GM21529 (cell line): ENCODE data around the gene KCNJ10.
"Not testable (repeated sequence)": the region's sequence is repeated elsewhere in the genome, so short reads cannot be mapped to it uniquely, and the experiment has no call there.

Source experiments
- ATAC-seq: cut with Tn5 transposase; IDR thresholded peaks from one replicate; pipeline ENCODE4 v1.9.1; 2021; ENCODE audit not compliant: unreplicated experiment

KCNJ10 gene

GRCh38 chr1:160062230-160062532, 7.8 kb downstream of the KCNJ10 start:
- no peak for ATAC-seq

- no peak for ATAC-seq
These were observed 8.4 kb downstream of the KCNJ10 start for GRCh38 chr1:160061369-160062229.

- no peak for ATAC-seq
These were observed 11.9 kb downstream of the KCNJ10 start for GRCh38 chr1:160058087-160058486.

DNA sequence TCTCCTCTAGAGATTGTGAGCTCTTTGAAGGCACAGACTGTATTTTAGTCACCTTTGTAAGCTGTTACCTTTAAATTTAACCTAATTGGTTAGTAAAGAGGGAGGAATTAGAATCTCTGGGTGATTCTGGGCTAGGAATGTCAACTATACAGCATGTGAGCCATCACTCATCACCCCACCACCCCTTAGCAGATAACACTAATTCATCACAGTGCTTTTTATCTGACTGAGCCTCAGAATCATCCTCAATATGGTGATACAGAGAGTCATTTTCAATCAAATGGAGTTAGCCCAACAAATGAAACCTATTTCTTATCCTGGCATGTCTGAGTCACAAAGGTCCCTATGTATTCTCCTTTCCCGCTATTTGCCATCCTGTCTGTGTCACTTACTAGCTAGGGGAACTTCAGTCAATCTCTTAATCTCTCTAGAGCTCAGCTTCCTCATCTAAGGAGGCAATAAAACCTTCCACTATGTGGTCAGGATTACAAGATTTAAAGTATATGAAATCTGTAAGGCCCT, 13.3 kb downstream of the KCNJ10 start:
- no peak for ATAC-seq

DNA sequence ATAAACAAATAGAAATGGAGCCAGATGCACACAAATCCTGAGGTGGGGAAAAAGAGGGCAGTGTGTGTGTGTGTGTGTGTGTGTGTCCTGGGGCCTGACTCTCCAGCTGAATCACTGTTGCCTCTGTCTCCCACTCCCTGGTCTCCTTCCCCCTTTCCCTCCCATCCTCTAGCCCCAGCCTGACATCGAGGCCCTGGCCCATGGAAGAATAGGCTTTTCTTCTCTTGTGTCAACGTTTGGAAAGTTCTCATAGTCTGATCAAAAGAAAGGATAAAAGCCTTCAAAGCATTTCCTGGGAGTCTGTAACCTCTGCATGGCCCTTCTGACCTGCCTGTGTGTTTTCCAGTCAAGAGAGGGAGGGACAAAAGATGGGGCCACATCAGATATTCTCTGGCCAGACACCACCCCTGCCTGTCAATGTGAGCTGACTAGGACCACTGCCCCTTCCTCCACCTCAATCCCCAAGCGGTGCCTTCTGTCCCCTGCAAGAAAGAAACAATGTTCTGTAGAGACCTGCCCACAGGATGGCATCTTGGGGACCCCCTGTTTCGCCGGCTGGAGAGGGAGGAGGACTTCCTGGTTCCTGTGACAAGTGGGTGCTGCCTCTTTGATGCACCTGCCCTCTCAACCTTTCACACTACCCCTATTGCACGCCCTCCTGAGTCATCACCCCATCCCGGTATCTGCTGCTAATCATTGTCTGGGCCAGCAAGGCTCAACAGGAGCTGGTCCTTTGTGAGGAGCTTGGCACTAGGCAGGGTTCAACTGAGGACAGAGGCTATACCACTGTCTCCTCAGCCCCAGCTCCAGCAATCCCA, 16.2 kb downstream of the KCNJ10 start:
- ATAC-seq, result no peak

DNA sequence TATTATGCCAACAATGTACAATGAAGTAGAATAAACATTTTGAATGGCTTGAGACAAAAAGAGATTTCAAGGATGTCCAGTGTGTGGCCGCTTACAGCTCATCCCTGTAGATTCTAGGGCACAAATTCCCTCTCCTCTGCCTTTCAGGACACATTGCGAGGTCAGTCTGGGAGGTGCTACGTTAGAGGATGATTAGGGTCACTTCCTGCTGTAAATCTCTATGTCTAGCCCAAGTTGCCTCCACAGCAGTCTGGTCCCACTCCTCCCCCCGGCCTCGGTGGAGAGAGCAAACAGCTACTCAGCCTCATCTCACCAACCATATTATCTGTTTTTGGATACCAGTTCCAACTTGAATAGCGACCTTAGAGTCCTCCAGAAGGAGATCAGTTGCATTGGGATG, 17.0 kb downstream of the KCNJ10 start:
- no peak for ATAC-seq

DNA sequence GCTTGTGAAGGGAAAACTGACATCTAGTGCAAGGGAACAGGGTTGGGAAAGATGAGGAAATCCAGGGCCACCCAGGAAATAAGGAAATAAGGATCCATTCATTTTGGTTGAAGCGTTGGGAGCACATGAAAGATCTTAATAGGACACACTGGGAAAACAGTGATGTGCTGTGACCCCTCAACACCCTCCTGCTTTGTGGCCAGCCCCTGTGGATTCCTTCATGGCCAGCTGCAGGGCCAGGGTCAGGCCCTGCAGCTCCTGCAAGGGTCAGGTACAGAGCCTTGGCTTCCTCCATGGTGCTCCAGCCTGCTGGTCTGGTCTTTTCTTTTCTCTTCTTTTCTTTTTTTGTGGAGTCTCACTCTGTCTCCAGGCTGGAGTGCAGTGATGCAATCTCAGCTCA, 19.3 kb downstream of the KCNJ10 start:
- no peak for ATAC-seq

GRCh38 chr1:160050182-160050581, 19.8 kb downstream of the KCNJ10 start:
- not testable (repeated sequence) for ATAC-seq

DNA sequence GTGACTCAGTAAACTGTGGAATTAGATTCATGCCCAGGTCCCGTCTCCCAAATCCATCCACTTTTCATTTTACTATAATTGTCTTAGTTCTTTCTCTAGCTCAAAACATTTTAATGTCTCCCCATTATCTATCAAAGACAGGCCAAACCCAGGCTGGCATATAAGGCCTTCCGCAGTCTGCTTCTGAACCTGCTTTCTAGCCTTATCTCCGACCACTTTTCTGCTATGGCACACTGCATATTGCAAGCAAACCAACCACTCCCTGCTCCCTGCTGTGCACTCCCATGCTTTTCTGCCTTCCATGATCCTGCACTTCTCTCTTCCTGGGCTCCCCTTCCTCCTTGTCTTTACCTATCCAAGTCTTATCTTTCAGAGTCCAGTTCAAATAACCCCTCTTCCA, 20.9 kb downstream of the KCNJ10 start:
- no peak for ATAC-seq

- no peak for ATAC-seq
These were observed 21.6 kb downstream of the KCNJ10 start for GRCh38 chr1:160048335-160048734.

- ATAC-seq, result peak; percentile 54
These were observed 22.6 kb downstream of the KCNJ10 start for GRCh38 chr1:160047111-160047991.

DNA sequence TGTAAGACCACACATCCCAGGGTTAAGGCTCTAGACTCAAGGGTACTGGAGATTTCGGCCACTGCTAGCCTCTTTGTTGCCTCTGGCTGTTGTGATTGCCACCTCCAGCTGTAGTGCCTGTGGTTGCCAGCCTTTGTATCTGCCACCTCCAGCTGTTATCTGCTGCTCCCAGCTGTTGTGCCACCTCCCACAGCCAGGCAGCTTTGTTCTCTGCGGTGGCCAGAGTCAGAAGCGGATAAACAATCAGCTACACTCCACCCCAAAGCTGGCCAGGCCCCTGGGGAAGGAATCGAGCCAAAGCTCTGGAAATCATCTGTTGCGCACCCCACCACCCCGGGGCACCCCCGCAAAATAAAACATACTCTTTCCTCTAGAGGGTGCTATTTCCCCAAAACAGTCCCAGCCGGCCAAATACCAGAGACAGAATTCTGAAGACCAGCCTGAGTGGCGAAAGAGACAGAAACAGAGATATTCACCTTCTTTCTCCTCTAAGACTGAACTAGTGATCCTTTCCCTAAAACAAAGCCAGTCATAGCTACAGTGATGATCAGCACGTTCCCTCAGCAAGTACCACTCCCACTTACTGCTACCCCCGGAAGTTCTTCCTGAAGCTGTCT, 23.4 kb downstream of the KCNJ10 start:
- peak; percentile 74 for ATAC-seq

- no peak for ATAC-seq
These were observed 24.3 kb downstream of the KCNJ10 start for GRCh38 chr1:160045653-160046052.

GRCh38 chr1:160043543-160043942, 26.4 kb downstream of the KCNJ10 start:
- no peak for ATAC-seq

DNA sequence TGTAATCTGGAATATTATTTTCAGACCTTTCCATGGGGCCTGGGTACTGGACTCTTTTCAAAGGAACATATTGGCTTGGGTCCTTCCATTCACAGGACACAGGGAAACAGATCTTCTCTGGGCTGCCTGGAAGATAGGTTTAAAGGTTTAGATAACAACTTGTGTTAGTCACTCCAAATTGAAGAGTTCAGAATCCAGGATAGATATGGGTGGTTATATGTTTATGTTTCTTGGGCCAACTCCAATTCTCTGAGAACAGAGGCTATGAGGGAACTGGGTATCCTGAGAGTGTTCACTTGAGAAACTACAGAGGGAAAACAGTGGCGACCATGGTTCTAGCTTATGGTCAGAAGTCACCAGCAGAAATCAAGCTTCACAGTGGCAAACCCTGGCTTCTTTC, 29.5 kb downstream of the KCNJ10 start:
- ATAC-seq, result no peak

DNA sequence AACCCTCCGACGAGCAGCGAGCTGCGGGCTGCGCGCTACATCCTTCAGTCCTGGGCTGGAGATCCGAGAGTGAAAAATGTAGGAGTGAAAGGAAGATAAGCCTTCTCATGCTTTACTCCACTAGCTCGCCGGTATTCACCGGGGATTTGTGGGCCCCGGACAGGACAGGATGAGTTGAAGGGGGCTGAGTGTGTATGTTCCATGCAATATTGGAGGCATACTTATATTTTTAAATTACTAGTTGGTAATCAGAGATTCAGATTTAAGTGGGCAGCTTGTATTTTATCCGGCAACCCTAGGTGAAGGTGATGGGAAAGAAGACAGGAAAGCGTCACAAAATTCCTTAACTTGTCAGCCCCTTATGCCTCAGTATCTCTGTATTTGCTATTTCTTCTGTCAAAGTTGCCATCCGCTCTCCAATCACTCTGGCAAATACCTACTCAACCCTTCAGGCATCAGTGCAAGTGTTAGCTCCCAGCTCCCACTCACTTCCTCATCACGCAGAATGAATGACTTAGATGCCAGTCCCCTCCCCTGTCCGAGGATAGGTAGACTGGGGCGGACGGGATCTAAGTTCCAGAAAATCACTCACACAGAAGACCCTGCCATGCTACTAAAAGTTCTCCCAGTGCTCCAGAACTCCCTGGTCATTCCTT, 37.7 kb downstream of the KCNJ10 start:
- no peak for ATAC-seq

GRCh38 chr1:160031365-160032164, 38.4 kb downstream of the KCNJ10 start, which contains the start of gene PIGM:
TSS of gene PIGM (minus strand) at chr1:160031990. CDS start at chr1:160031739, 251 bp downstream.
- peak; percentile 93 for ATAC-seq

- ATAC-seq, result peak; percentile 22
These were observed 39.1 kb downstream of the KCNJ10 start for GRCh38 chr1:160030657-160031364.

DNA sequence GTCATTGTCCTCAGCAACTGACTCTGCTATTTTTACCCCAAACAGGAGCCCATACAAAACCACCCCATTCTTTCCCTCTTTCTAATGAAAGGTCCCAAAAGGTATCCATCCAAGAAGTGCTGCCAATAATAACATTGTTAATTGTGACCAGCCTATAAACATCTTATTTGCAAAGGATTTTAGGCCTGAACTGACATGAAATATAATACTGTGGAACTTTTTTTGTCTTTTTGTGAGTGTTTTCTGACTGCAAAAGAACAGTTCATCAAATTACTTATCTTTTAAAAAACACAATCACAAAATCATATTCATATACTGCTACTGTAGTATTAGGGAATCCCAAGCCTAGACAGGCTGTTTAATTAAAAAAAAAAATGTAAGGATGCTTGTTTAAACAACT, 41.5 kb downstream of the KCNJ10 start:
- no peak for ATAC-seq
